ENCODE measurements around the gene PHOSPHO2. TPM values are rescaled to one million over a fixed set of nuclear protein-coding genes. Genes with fewer than 3 reads are reported as not detected.

PHOSPHO2 gene
- total RNA-seq, 4 donors from 2014 or later, result 5.4 to 9.9 (median 6.9) TPM

DNA sequence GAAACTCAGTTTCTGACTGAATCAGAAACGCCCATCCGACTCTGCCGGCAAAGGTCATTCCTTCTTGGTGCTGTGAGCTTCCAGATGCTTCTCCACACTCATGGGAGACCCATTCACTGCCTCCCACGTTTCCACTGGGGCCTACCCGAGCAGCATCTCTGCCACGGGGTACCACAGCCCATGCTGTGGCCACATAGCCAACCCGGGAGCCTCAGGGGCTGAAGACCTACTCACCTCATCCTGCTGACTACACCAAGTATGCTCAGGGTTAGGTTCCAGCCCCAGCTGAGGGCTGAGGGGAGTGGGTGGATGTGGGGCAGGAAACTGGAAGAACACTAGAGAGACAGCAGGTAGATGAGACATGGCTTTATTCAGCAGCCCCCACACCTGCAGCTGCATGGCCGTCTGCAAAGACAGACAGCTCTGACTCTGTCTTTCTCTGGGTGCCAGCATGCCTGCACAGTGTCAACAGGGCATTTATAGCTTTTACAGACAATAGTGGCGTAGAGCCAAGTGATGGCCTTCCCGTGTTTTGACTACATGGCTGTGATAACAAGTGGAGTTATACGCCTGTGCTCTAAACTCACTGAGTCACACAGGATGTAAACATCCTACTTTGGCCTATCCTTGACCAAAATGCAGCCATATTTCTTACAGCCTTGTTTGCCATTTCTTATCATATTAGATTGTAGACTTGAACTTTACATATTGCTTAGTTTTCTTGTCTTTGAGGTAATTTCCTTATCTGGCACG is 22.8 kb downstream of the PHOSPHO2 start:
- Histone ChIP-seq H3K9me3 (no peaks in the 10 kb centered on the region), H3K27me3 (no peaks in the 10 kb centered on the region), H3K4me3 (peak overlapping the region in 1 of 4 donors; percentile 6), H3K4me1 (peaks cover 0 to 40% (median 1%) of the 10 kb centered on the region in 4 donors), H3K27ac (peak overlapping the region in 2 of 4 donors; percentile 72 to 73), H3K36me3 (no peaks in the 10 kb centered on the region)
- no peak for TF ChIP-seq CTCF (IDR thresholded peaks at IDR 0.05)
- no peak for TF ChIP-seq POLR2A (IDR thresholded peaks at IDR 0.05)
- DNase-seq, result peak in 2 of 3 donors; percentile 56 to 74

DNA sequence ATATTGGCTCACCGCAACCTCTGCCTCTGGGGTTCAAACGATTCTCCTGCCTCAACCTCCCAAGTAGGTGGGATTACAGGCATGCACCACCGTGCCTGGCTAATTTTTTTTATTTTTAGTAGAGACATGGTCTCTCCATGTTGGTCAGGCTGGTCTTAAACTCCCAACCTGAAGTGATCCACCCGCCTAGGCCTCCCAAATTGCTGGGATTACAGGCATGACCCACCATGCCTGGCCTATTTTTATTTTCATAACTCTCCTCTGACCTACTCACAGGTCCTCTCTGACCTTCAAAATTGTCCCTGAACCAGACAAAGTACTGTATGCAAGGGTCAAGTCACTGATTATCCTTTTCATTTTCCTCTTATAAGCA is 23.4 kb downstream of the PHOSPHO2 start:
- H3K9me3 ChIP-seq, result no peaks in the 10 kb centered on the region
- H3K4me3 ChIP-seq, result no peak overlapping the region
- H3K36me3 ChIP-seq, result no peaks in the 10 kb centered on the region
- no peak for DNase-seq
- no peaks in the 10 kb centered on the region for H3K27me3 ChIP-seq
- H3K4me1 ChIP-seq, result peaks cover 0 to 37% (median 0%) of the 10 kb centered on the region in 4 donors
- H3K27ac ChIP-seq, result peak overlapping the region in 2 of 4 donors; percentile 72 to 73
- TF ChIP-seq CTCF (IDR thresholded peaks at IDR 0.05) (no peak), POLR2A (IDR thresholded peaks at IDR 0.05) (no peak)

- no peak for DNase-seq
- TF ChIP-seq POLR2A (IDR thresholded peaks at IDR 0.05), result no peak
- TF ChIP-seq CTCF (IDR thresholded peaks at IDR 0.05), result no peak
- no peak overlapping the region for H3K4me3 ChIP-seq
- no peaks in the 10 kb centered on the region for H3K9me3 ChIP-seq
- H3K27ac ChIP-seq, result no peak overlapping the region
- no peaks in the 10 kb centered on the region for H3K27me3 ChIP-seq
- H3K36me3 ChIP-seq, result no peaks in the 10 kb centered on the region
- H3K4me1 ChIP-seq, result peaks cover 0 to 36% (median 0%) of the 10 kb centered on the region in 4 donors
Measured at GRCh38 chr2:169718930-169719504, 24.7 kb downstream of the PHOSPHO2 start.

- peak overlapping the region in 1 of 4 donors; percentile 26 for H3K27ac ChIP-seq
- no peaks in the 10 kb centered on the region for H3K9me3 ChIP-seq
- TF ChIP-seq CTCF (IDR thresholded peaks at IDR 0.05) (no peak), POLR2A (IDR thresholded peaks at IDR 0.05) (no peak)
- H3K4me1 ChIP-seq, result peaks cover 0 to 18% (median 0%) of the 10 kb centered on the region in 4 donors
- DNase-seq, result no peak
- H3K4me3 ChIP-seq, result no peak overlapping the region
- H3K36me3 ChIP-seq, result no peaks in the 10 kb centered on the region
- no peaks in the 10 kb centered on the region for H3K27me3 ChIP-seq
Measured at GRCh38 chr2:169721016-169721415, 26.7 kb downstream of the PHOSPHO2 start.

DNA sequence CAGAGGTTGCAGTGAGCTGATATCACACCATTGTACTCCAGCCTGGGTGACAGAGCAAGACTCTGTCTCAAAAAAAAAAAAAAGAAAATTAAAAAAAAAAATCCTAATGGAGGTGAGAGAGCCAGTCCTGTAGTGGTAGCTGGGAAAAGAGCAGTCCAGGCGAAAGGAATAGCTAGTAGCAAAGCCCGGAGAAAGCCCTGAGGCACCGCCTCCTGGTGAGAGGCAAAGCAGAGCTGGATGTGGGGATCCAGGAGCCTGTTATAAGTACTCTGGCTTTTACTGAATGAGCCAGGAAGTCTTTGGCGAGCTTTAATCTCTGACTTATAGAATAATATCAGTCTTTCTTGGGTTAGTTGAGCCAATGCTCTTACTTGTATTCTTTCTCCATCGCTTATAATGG is 32.8 kb downstream of the PHOSPHO2 start:
- DNase-seq, result no peak
- no peaks in the 10 kb centered on the region for H3K9me3 ChIP-seq
- H3K27me3 ChIP-seq, result no peaks in the 10 kb centered on the region
- H3K27ac ChIP-seq, result no peak overlapping the region
- no peak for TF ChIP-seq CTCF (IDR thresholded peaks at IDR 0.05)
- no peak for TF ChIP-seq POLR2A (IDR thresholded peaks at IDR 0.05)
- no peak overlapping the region for H3K4me3 ChIP-seq
- H3K36me3 ChIP-seq, result no peaks in the 10 kb centered on the region
- no peaks in the 10 kb centered on the region for H3K4me1 ChIP-seq
